GM10266 (cell line): ENCODE results near the gene LRRC45.
A peak's percentile ranks its signal among the peaks of the same experiment; 100 is the strongest.

ENCODE experiments used
- DNase-seq: peaks from one replicate; pipeline ENCODE4 v3.0.0; 2012; ENCODE audit errors: extremely low spot score
- CTCF ChIP-seq: IDR thresholded peaks from 2 replicates; pipeline ENCODE4 v1.5.1; 2012; ENCODE audit warnings: mild to moderate bottlenecking, low read depth; ENCODE audit not compliant: control insufficient read depth, insufficient read depth; ENCODE audit errors: missing control alignments

Gene LRRC45

DNA sequence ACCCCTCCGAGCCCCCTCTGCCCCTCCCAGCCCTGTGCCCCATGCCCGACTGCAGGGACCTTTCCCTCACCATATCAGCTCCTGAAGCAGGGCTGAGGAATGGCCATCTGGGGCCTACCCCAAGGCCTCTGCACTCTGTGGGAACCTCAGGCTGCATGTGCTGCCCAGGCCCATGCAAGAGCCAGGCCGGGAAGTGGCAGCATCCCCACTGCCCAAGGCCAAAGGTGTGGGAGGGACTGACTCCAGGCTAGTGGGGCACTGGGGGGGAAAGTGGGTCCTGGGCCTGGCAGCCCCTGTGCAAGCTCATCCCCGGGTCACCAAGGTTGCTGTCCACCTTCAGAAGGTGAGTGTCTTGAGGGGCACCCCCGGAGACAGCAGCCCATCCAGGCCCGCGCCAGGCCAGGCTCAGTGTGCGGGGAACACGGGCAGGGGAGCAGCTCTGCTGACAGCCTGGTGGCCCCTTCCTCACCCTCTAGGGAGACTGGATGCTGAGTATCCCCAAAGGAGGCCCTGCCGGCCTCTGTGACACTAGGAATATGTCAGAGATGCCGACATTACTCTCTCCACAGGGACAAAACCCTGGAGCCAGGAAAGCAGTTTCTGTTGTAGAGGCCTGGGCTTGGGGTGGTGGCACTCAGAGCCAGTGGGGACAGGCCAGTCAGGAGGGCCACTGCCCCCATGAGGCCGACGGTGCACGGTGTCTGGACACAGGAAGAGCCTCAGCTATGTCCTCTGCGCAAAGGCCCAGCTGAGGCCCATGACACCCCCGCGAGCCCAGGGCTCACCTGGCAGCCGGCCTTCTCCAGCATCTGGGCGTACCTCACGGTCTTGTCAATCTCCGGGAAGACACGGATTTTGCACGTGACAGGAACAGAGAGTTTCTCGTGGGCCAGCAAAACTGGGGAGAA is 39.2 kb downstream of the LRRC45 start:
- TF ChIP-seq CTCF, result no peak
- DNase-seq, result no peak

- TF ChIP-seq CTCF, result no peak
- DNase-seq, result no peak
Measured at GRCh38 chr17:82062984-82063368, 39.9 kb downstream of the LRRC45 start.

GRCh38 chr17:82063424-82064415 is 40.6 kb downstream of the LRRC45 start:
- no peak for TF ChIP-seq CTCF
- no peak for DNase-seq

DNA sequence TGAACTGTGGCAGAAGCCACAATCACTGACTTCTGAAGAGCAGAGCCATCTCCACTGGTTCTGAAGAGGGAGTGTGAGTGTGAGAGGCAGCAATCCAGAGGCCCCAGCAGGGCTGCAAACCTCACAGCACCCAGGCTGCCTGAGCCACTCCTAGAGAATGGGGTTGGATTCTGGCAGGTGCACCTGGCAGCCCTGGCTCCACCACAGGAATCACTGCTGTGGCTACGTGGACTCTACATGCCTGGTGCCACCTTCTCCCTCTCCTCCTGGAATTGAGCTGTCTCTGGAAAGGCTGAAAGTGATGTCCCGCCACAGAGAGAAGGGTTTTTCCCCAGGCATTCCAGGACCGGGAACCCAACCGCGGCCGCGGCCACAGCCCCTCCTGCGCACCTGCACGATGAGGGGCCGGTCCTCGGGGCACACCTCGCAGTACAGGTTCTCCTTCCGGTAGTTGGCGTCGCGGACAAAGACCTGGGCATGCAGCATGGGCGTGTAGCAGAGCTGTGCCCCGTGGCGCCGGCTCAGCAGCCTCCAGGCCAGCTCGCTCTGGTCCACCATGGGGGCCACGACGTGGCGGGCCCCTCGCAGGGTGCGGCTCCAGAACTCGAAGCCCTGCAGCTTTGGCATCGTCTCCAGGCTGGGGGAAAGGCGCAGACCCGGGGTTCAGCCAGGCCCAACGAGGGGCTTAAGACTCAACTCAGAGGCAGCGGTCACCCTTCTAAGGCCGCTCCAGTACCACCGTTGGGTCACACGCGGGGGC is 41.5 kb downstream of the LRRC45 start:
- no peak for DNase-seq
- no peak for TF ChIP-seq CTCF

DNA sequence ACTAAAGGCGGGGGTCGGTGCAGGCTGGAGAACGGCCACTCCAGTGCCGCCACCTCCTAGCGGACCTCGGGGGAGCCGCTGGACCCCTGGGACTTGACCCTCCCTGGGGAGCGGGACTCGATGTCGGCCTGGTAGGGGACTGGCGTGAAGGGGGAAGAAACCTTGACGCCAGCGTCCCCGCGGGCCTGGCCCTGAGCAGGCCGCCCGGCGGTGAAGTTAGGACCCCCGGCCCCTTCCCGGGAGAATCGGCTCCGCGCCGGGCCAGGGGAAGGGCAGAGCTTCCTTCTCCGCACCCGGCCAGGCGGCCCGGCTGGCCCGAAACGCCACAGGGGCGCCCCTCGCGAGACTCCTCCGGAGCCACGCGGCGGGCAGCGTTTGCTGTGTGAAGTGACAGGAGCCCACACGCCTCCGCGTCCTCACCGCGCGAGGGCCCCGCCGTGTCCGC is 42.1 kb downstream of the LRRC45 start:
- DNase-seq, result no peak
- no peak for TF ChIP-seq CTCF

- peak; percentile 96 for DNase-seq
Measured at GRCh38 chr17:82065638-82066303, 42.7 kb downstream of the LRRC45 start, which contains the start of gene DUS1L. TSS of gene DUS1L (minus strand) at chr17:82065804. CDS start at chr17:82065059, 745 bp downstream.

More at GRCh38 chr17:82065638-82066303, 42.7 kb downstream of the LRRC45 start, which contains the start of gene DUS1L:
- TF ChIP-seq CTCF, result no peak
